Activated naive CD4-positive, alpha-beta T cell (primary cell): ENCODE data around the gene FXYD6.

ENCODE experiments used
- DNase-seq, 4 experiments: peaks; one replicate each; lab custom pipeline; 2025; lab: John Stamatoyannopoulos, UW

FXYD6 gene

DNA sequence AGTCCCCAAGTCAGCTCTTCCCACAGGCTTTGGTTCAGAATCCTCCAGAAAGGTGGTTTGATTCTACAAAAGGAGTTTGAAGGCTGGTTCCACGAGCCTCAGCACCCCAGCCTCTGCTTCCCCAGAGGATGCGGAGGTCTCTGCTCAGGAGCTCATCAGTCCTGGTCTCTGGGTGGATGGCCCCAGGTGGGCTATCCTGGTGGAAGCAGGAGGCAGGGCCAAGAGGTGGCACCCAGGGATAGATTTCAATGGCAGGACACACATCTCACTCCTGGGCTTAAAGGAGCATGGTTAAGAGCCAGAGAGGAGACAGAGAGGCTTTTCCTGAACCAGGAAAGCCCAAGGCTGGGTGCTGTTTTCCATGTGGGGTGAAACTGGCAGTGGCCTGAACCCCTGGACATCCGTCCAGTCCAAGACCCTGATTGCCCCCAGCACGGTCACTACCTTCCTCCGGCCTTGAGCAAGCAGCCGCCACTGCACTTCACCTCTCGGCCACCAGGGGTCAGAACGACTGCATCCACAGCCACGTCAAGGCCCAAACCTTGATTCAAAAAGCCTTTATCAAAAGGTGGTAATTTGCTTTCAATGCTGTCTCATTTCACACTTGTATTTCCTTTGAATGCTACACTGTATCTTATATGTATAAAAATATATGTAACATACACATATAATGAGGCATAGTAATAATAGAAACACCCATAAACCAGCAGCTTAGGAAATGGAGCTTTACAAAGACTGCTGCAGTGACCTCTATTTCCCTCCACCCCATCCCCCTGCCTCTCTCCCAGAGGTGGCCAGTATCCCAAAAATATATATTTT, 32.6 kb downstream of the FXYD6 start:
- DNase-seq = peak; percentile 68 to 84 (median 78)

DNA sequence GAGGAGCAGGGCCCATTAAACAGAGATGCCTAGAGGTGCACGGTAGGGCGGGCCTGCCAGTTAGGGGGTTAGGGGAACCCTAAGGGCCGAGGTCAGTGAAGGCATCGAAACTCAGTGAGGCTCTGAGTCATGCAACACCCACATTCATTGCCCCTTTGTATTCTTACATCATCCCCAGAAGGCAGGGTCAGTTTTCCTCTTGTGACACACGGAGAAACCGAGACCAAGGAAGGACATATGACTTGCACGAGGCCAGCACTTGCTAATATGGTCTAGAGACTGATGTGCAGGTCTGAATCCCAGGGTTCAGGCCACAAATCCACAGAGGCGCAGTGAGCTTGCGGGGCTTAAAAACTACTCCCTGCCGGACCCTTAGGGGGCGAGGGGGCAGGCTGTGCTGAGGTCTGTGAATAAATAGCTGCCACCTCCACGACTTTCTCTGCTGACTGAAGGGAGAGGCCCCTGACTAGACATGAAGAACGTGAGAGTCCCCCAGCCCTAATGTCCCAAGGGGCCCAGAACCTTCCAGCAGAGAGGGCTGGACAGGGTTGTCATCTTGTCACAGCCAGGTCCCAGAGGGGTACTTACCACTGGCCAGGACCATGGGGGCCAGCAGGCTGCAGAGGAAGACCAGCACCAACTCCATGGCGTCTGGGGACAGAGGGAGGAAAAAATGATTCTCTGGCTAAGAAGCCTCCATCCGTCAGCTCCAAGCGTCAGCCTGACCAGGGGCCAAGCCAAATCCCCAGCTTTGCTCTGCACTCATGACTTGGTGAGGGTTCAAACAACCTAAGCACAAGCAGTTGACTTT, 34.1 kb downstream of the FXYD6 start:
- DNase-seq = no peak

DNA sequence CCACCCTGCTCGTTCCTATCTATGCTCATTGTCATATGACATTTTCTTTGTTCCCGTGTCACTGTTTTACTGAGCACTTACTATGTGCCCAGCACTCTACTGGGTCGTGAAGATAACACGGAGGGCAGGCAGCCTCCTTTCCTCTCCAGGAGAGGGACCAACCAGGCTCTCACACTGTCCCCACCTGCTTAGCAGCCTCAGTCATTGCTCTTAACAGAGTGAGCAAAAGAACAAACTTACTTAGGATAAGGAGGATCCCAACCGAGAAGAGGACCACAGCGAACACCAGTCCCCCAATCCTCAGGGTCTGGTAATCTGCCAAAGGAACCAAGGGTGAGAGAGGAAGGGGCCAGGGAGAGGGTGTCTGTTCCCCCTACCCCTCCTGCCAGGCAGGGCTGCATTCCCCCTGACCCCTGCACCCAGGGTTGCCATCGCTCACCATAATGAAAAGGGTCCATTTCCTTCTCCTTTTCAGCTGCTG, 34.9 kb downstream of the FXYD6 start:
- DNase-seq = no peak

DNA sequence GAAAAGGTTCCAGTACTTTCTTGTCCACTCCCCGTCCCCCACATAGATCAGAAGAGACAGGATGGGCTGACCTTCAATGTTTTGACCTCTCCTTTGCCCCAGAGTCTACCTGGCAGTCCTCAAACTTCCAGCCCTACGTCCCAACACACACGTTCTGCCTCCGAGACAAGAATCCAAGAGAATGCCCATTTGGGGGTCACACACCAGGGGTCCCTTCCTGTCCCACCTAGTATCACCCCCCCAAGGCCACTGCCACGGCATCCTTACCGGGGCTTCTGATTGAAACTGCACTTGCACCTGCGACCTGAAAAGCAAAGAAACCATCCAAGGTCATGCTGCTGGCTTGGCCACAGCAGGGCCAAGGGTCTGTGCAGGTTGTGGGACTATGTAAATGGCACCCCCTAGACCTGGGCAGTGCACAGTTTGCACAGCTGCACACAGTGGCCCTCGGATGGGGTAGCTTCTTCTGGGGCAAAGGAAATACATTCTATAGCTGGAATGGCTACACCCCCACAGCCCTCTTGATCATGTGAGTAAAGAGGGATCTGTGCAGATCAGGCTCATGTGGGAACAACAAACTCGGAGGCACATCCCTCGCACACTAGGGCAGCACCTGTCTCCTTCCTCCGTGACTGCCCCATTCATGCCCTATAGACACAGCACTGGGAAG, 35.4 kb downstream of the FXYD6 start:
- no peak for DNase-seq

DNA sequence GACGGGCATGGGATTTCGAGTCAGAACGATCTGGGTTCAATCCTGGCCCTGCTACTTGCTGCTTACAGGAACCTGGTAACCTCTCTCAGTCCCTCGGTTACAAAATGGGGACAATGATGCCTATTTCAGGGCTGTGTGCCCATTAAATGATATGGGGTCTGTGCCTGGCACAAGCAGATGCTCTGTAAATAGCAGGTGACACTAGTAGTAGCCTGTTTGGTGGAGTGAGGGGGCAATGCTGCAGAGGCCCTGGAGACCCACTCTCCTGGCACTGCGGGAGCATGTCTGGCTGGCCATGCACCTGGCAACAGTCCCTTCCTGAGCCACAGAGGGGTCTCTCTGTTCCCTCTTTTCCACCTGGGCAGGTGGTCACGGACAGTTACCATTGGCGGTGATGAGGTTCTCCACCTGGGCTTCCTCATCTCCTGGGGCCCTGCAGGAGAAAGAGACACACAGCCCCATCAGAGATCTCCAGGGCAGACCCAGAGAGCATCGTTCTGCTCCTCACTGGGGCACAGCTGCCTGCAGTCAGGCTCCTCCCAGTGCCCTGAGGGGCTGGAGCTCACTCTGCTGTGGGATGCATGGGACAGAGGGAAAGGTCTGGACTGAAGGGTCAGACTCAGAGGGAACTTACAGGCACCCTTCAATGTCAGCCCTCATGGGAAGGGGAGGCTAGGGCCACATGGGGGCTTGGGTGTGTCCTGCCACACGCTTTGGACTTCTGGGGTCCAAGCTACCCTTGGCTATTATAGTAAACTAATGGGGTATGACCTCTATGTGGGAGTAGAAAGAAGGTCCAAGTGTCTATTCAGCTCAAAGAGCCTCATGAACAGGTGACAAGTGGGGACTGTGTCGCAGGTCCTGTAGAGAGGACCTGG, 36.3 kb downstream of the FXYD6 start:
- DNase-seq = no peak

- DNase-seq = no peak
These were observed 37.0 kb downstream of the FXYD6 start for GRCh38 chr11:117839380-117839881.

DNA sequence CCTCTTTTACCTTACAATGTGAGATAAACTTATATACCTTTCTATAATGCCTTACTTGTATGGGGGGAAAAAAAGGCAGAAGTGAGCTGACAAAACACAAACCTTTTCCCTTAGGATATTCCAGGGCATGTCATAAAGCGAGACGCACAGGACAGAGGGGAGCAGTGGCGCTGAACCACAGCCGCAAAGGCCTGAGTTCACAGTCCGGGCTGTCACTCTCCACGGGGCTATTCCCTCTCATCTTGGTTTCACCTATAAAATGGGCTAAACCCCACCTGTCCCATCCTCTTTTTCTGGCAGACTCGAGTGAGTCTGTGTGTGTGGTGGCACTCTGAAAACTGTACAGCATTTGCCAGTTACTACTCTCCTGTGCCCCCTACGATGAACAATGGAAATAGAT, 37.6 kb downstream of the FXYD6 start:
- no peak for DNase-seq

DNA sequence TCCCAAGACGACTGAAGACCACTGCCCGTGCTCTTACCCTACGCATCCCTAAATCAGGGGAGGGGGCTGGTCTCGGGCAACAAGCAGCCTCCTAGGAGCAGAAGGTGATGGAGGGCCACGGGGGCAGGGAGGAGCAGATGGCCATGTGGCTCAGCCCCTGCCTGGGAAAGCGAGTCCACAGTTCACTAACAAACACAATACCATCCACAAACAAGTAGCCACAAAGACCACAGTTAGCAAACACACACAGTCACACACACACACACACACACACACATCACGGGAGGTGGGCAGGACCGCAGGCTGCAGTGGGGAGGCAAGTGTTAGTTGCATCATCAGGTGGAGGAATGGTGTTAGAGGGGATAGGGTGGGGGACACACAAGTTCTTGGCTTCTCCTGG, 38.7 kb downstream of the FXYD6 start:
- DNase-seq = no peak

GRCh38 chr11:117837070-117837776, 39.2 kb downstream of the FXYD6 start:
- no peak for DNase-seq

GRCh38 chr11:117836077-117836960, 40.1 kb downstream of the FXYD6 start:
- DNase-seq = no peak

DNA sequence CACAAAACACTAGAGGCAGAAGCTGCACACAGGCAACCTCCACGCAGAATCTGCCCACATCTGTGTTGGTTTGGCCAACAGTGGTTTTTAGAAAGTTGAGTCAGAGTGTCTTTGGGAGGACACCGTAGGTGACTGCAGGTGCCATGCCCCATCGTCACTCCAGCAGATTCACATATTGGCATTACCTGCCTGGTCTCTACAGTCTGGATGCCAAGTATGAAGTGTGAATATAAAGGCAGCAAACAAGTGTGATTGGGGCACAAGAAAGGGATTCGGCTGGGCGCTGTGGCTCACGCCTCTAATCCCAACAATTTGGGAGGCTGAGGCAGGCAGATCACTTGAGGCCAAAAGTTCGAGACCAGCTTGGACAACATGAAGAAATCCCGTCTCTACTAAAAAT, 40.9 kb downstream of the FXYD6 start:
- no peak for DNase-seq

DNA sequence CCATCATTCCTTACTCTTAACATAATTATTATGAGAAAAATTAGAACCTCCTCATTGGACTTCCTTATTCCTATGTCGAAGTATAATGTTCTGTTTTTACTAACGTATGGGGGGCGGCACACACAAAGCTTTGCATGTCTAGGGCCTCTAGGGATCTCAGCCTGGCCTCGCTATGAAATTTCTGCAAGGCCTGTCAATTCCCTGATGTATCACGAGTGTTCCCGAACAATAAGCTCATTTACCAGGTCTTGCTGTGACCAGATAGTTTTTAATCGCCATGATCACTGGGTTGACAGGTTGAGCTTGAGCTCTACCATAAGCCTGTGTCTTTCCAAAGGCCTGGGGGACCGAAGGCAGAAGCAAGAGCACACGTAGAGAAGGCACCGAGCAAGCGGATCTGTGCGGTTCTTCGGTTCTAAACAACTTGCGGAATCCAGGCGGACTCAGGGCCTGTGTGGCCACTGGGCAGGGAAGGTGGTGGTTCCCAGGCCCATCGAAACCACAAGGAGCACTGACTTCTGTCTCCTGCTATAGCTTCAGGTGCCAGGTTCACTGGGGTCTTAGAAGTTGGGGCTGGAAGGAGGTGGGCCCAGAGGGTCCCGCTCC, 41.5 kb downstream of the FXYD6 start:
- no peak for DNase-seq

DNA sequence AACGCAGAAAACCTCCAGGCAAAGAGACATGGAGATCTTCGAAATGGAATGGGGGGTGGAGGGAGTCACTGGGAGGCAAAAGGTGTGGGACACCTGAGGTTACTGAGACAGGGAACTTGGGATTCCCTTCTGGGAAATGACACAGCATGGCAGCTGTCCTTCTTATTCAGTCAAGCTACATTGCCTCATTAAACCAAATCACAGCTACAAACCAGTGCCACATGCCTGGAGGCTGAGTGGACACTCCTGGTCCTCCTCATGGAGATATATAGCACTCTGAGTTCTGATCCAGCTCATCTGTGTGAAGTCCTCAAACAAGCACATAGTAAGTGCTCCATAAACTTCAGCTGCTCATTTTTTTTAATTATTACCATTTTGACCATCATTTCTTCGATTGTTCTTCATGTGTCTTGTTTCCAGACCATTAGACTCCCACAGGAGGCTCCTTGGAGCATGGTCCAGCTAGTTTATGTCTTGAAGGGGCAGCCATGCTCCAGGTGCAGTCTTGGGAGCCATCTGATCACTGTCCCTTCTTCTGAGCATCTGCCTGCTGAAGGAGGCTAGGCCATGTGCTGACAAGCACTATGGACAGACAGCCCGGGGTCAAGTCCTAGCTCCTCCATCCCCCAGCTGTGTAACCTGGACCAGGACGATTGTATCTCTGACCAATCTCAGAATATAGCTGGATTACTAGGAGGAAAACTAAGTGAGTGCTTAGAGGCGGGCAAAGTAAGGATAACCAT, 42.2 kb downstream of the FXYD6 start:
- no peak for DNase-seq

GRCh38 chr11:117833401-117833891, 43.0 kb downstream of the FXYD6 start:
- DNase-seq = no peak

GRCh38 chr11:117832511-117832910, 43.9 kb downstream of the FXYD6 start:
- no peak for DNase-seq

GRCh38 chr11:117831661-117832415, 44.6 kb downstream of the FXYD6 start:
- no peak for DNase-seq

- no peak for DNase-seq
These were observed 45.6 kb downstream of the FXYD6 start for GRCh38 chr11:117830674-117831351.
